Gastroesophageal sphincter (tissue), 4 donors: Measurements from ENCODE around the gene RUNX2. TPM values are rescaled to one million over a fixed set of nuclear protein-coding genes. Genes with fewer than 3 reads are reported as not detected.

Experiments
- ATAC-seq: fragments of 150-250 bp; one replicate; pipeline ENCODE4 v1.9.1; 2016; ENCODE audit warnings: mild to moderate bottlenecking, moderate library complexity
- H3K27ac ChIP-seq, 4 donors: fragments of 200-600 bp; sonication (generic) in 3 of 4; 1 replicate in 3 of 4; 2 replicates in 1 of 4; pipeline ENCODE4 v1.5.1; 2016 to 2019
- H3K27me3 ChIP-seq: fragments of 200-600 bp; sonication (generic); one replicate; pipeline ENCODE4 v1.5.1; 2019
- H3K36me3 ChIP-seq, 2 donors: fragments of 200-600 bp; sonication (generic); one replicate each; pipeline ENCODE4 v1.5.1; 2019; ENCODE audit warnings: control low read depth in 1 of 2
- H3K4me1 ChIP-seq, 3 donors: fragments of 200-600 bp; sonication (generic); 1 replicate in 2 of 3; 2 replicates in 1 of 3; pipeline ENCODE4 v1.5.1; 2016 to 2019; ENCODE audit warnings: control low read depth in 2 of 3
- H3K4me3 ChIP-seq, 2 donors: fragments of 200-600 bp; sonication (generic); one replicate each; pipeline ENCODE4 v1.5.1; 2019; ENCODE audit warnings: mild to moderate bottlenecking in 1 of 2, moderate library complexity in 1 of 2
- H3K9me3 ChIP-seq, 3 donors: fragments of 200-600 bp; sonication (generic); one replicate each; pipeline ENCODE4 v1.5.1; 2017 to 2019; ENCODE audit warnings: control low read depth in 2 of 3
- CTCF ChIP-seq, 4 experiments: fragments of 200-600 bp in 2 of 4; fragments of 450-650 bp in 2 of 4; sonication (generic) in 1 of 4; IDR thresholded peaks; one replicate each; pipeline ENCODE4 v1.5.1; 2017 to 2019; ENCODE audit warnings: antibody characterized with exemption in 4 of 4, mild to moderate bottlenecking in 2 of 4, moderate library complexity in 2 of 4
- EP300 ChIP-seq: sonication (generic); formaldehyde crosslinking; IDR thresholded peaks from one replicate; pipeline ENCODE4 v1.6.1; 2017; ENCODE audit warnings: antibody characterized with exemption, mild to moderate bottlenecking
- POLR2A ChIP-seq, 2 donors: fragments of 450-650 bp; IDR thresholded peaks; one replicate each; pipeline ENCODE4 v1.6.1; 2017; ENCODE audit warnings: antibody characterized with exemption in 2 of 2, mild to moderate bottlenecking in 2 of 2, moderate library complexity in 1 of 2
- POLR2AphosphoS5 ChIP-seq: sonication (generic); formaldehyde crosslinking; IDR thresholded peaks from one replicate; pipeline ENCODE4 v1.6.1; 2017; ENCODE audit warnings: antibody characterized with exemption
- WGBS, 2 donors: methylation state at CpG; one replicate each; pipeline ENCODE4 v1.1.5; 2018; ENCODE audit warnings: low coverage in 1 of 2; 5-methylcytosine and 5-hydroxymethylcytosine counted together
- total RNA-seq, 4 donors: library from RNA; depleted of rRNA; stranded (reverse); fragments of >200 nt; gene quantifications; one replicate each; pipeline ENCODE4 v1.1.0, GENCODE V29; 2016

The RUNX2 gene
- total RNA-seq, 4 donors from 2014 or later, result 0.16 to 0.94 (median 0.65) TPM

GRCh38 chr6:45486736-45487135 lies 158.6 kb downstream of the RUNX2 start:
- no peaks in the 10 kb centered on the region for H3K4me1 ChIP-seq
- 63 to 94% methylated on average over 3 to 4 of the region's 4 CpGs for WGBS, 2 donors
- peaks cover 11% of the 10 kb centered on the region for H3K27me3 ChIP-seq
- no peaks in the 10 kb centered on the region for H3K36me3 ChIP-seq
- H3K4me3 ChIP-seq, result no peak overlapping the region
- no peaks in the 10 kb centered on the region for H3K9me3 ChIP-seq
- TF ChIP-seq POLR2AphosphoS5 (no peak), CTCF (IDR thresholded peaks at IDR 0.05) (no peak), EP300 (no peak), POLR2A (IDR thresholded peaks at IDR 0.05) (no peak)
- H3K27ac ChIP-seq, result no peak overlapping the region
- no peak for ATAC-seq

- TF ChIP-seq CTCF (IDR thresholded peaks at IDR 0.05) (no peak), POLR2AphosphoS5 (no peak), POLR2A (IDR thresholded peaks at IDR 0.05) (no peak)
- Histone ChIP-seq H3K27ac (no peak overlapping the region), H3K36me3 (no peaks in the 10 kb centered on the region), H3K4me3 (no peak overlapping the region), H3K4me1 (no peaks in the 10 kb centered on the region), H3K9me3 (no peaks in the 10 kb centered on the region), H3K27me3 (peaks cover 11% of the 10 kb centered on the region)
- no peak for ATAC-seq
These were observed 159.5 kb downstream of the RUNX2 start for GRCh38 chr6:45487645-45488044.

- ATAC-seq, result no peak
- TF ChIP-seq POLR2AphosphoS5 (no peak), POLR2A (IDR thresholded peaks at IDR 0.05) (no peak), CTCF (IDR thresholded peaks at IDR 0.05) (no peak), EP300 (no peak)
- no peaks in the 10 kb centered on the region for H3K36me3 ChIP-seq
These were observed 160.1 kb downstream of the RUNX2 start for GRCh38 chr6:45488269-45488668.

GRCh38 chr6:45488889-45489288 lies 160.8 kb downstream of the RUNX2 start:
- Histone ChIP-seq H3K27ac (no peak overlapping the region), H3K9me3 (no peaks in the 10 kb centered on the region), H3K27me3 (peaks cover 11% of the 10 kb centered on the region), H3K4me3 (no peak overlapping the region), H3K36me3 (no peaks in the 10 kb centered on the region), H3K4me1 (no peaks in the 10 kb centered on the region)
- ATAC-seq, result no peak
- TF ChIP-seq POLR2A (IDR thresholded peaks at IDR 0.05) (no peak), CTCF (IDR thresholded peaks at IDR 0.05) (no peak), EP300 (no peak), POLR2AphosphoS5 (no peak)
- 86% methylated on average over 2 of the region's 2 CpGs; no CpG with 5 or more reads in 1 of the 2 donors for WGBS, 2 donors

More at GRCh38 chr6:45488269-45488668, 160.1 kb downstream of the RUNX2 start:
- Histone ChIP-seq H3K27ac (no peak overlapping the region), H3K4me3 (no peak overlapping the region), H3K27me3 (peaks cover 11% of the 10 kb centered on the region), H3K9me3 (no peaks in the 10 kb centered on the region), H3K4me1 (no peaks in the 10 kb centered on the region)

- H3K27me3 ChIP-seq, result peaks cover 4% of the 10 kb centered on the region
- H3K9me3 ChIP-seq, result no peaks in the 10 kb centered on the region
- H3K4me3 ChIP-seq, result no peak overlapping the region
- no peak for TF ChIP-seq POLR2A (IDR thresholded peaks at IDR 0.05)
- TF ChIP-seq EP300, result no peak
- no peak for TF ChIP-seq CTCF (IDR thresholded peaks at IDR 0.05)
- no peak for TF ChIP-seq POLR2AphosphoS5
- no peaks in the 10 kb centered on the region for H3K4me1 ChIP-seq
- no peak overlapping the region for H3K27ac ChIP-seq
- 67 to 82% methylated on average over 5 of the region's 5 CpGs for WGBS, 2 donors
- ATAC-seq, result no peak
- no peaks in the 10 kb centered on the region for H3K36me3 ChIP-seq
These were observed 163.1 kb downstream of the RUNX2 start for GRCh38 chr6:45491048-45491735.
